22Rv1 (cell line): ENCODE results near the gene ETV4.

Experiments used
- H3K27ac ChIP-seq: fragments of 450-650 bp; 2 replicates; pipeline ENCODE4 v1.5.1; 2017
- ZFX ChIP-seq: fragments of 450-650 bp; IDR thresholded peaks from 2 replicates; pipeline ENCODE4 v1.6.1; 2017; ENCODE audit warnings: antibody characterized with exemption, borderline replicate concordance
- TF ChIP-seq, protein P1 (sequence below): fragments of 450-650 bp; IDR thresholded peaks from 2 replicates; pipeline ENCODE4 v1.5.1; 2017; ENCODE audit warnings: mild to moderate bottlenecking

ETV4 gene

GRCh38 chr17:43530288-43531081 lies 15.7 kb downstream of the ETV4 start:
- no peak for TF ChIP-seq ZFX
- TF ChIP-seq, protein P1, sequence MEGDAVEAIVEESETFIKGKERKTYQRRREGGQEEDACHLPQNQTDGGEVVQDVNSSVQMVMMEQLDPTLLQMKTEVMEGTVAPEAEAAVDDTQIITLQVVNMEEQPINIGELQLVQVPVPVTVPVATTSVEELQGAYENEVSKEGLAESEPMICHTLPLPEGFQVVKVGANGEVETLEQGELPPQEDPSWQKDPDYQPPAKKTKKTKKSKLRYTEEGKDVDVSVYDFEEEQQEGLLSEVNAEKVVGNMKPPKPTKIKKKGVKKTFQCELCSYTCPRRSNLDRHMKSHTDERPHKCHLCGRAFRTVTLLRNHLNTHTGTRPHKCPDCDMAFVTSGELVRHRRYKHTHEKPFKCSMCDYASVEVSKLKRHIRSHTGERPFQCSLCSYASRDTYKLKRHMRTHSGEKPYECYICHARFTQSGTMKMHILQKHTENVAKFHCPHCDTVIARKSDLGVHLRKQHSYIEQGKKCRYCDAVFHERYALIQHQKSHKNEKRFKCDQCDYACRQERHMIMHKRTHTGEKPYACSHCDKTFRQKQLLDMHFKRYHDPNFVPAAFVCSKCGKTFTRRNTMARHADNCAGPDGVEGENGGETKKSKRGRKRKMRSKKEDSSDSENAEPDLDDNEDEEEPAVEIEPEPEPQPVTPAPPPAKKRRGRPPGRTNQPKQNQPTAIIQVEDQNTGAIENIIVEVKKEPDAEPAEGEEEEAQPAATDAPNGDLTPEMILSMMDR = no peak
- peak overlapping the region; percentile 96 for H3K27ac ChIP-seq

GRCh38 chr17:43529947-43530287 lies 16.2 kb downstream of the ETV4 start:
- TF ChIP-seq ZFX = no peak
- TF ChIP-seq, protein P1 = no peak
- peak overlapping the region; percentile 96 for H3K27ac ChIP-seq

DNA sequence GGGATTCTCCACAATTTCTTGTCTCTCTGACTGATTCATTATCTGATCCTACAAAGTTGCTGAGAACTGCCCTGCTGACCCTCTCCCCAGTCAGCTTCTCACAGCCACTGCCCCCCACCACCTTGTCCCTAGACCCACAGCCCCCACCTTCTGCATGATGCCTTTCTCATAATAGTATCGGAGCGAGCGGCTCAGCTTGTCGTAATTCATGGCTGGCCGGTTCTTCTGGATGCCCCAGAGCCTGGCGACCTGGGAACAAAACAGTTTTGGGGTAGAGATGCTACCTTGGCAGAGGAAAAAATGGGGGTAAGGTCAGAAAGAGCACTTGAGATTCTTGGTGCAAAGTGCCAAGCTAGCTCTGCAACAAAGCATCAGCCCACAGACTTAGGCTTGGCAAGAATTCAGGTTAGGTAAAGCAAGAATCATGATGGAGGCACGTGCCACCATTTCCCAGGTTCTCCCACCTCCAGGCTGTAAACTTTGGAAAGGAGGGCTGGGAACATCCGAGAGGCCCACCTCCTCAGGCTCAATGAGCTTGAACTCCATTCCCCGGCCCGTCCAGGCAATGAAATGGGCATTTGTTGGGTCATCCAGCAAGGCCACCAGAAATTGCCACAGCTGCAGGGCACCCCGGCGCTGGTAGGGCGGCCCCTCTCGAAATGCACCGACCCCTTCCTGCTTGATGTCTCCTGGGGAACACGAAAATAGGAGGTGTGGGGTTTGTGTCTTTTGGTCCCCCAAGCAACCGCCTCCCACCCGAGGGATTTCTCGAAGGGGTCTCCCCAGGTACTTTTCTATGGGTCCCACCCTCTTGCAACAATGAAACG lies 16.9 kb downstream of the ETV4 start:
- peak overlapping the region; percentile 96 for H3K27ac ChIP-seq

DNA sequence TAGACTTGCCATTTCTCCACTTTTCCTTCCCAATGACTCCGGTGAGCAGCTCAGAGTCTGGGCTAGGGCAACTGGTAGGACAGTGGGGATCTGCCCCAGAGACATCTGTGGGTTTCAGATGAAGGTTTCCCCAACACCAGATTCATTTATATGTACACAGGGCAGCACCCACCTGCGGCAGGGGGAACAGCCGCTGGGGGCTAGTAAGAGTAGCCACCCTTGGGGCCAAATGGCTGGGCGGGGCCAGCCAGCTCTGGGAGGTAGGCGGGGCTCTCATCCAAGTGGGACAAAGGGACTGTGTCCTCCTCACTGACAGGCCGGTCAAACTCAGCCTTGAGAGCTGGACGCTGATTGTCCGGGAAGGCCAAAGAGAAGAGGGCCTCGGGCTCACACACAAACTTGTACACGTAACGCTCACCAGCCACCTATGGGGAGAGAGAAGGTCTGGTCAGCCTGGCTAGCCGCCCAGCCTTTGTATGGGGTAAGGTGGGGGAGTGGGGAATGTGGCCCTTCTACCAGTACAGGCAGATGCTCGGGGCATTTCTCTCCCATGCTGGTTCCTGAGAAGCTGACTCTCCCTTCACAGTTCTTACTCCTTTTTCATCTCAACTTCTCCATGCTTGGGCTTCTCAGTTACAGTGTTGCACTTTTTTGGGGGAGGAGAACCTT lies 17.7 kb downstream of the ETV4 start:
- peak overlapping the region; percentile 96; the same call in 1 of the 2 replicates for H3K27ac ChIP-seq
- no peak for TF ChIP-seq ZFX
- TF ChIP-seq, protein P1 = no peak

More for the DNA sequence above, 16.9 kb downstream of the ETV4 start:
- TF ChIP-seq, protein P1 = no peak
- no peak for TF ChIP-seq ZFX

DNA sequence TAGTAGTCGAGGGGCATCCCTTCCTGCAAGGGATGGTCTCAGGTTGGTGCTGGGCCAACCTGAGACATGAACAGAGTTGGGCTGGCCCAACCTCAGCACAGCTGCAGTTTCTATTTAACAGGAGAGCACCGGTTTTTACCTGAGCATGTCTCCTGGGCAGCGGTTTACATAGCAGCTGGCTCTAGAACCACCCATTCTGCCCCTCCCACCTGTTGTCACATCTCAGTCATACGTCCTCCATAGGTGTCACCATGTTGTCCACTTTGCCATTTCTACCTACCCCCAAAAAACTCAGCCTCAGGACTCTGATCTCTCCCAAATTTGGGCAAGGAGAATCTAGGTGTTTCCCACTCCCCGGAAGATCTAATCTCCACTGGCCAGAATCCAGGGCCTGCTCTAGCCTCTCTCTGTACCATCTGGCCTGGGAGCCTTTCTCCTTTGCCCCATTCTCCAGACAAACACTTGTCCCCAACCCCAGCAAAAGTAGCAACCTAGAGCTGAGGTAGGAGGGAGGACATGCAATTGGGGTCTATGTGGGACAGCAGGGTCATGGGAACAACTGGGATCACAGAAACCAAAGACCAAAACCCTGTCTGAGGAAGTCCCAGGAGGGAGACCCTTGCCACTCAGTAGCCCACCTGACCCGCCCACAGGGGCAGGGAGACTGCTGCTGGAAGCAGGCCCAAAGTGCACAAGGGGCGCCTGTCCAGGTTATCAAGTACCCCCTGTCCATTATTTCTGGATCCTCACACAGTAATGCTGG lies 19.1 kb downstream of the ETV4 start:
- TF ChIP-seq, protein P1 = no peak
- no peak for TF ChIP-seq ZFX

GRCh38 chr17:43524945-43525575 lies 21.1 kb downstream of the ETV4 start:
- TF ChIP-seq, protein P1 = no peak
- TF ChIP-seq ZFX = no peak
- no peak overlapping the region for H3K27ac ChIP-seq

More for the DNA sequence above, 19.1 kb downstream of the ETV4 start:
- H3K27ac ChIP-seq = 0 out of 2 replicates have a peak overlapping the region, but pooled peaks have one; percentile 12
